ENCODE data around the gene TADA1. TPM values are rescaled to one million over a fixed set of nuclear protein-coding genes. Genes with fewer than 3 reads are reported as not detected.

Gene TADA1
- total RNA-seq, 2 experiments from 2014 or later: 19.2 to 21.4 TPM

Other genes with a start within 250 kb of the TADA1 start
- gene POGK, start 36.8 kb downstream of the TADA1 start, total RNA-seq: 10 to 100 TPM; 52.3 to 53.3 TPM
- 1 to 10 TPM; 5.7 to 6.6 TPM for gene ILDR2, start 99.3 kb upstream of the TADA1 start, total RNA-seq
- under 1 TPM in 1 of 2 experiments, not detected in 1; 0.14 TPM for gene MAEL, start 113.0 kb upstream of the TADA1 start, total RNA-seq
- gene GPA33, start 214.1 kb upstream of the TADA1 start, total RNA-seq: not detected
- gene STYXL2, start 217.8 kb upstream of the TADA1 start, total RNA-seq: not detected

All from activated naive CD8-positive, alpha-beta T cell treated with anti-CD3 and anti-CD28 coated beads for 36 hours (primary cell).